ENCODE measurements around the gene WDR82. TPM values are rescaled to one million over a fixed set of nuclear protein-coding genes. Genes with fewer than 3 reads are reported as not detected.

WDR82 gene
- total and polyA plus RNA-seq, 2 experiments from 2014 or later, result 25.2 to 71.8 TPM

DNA sequence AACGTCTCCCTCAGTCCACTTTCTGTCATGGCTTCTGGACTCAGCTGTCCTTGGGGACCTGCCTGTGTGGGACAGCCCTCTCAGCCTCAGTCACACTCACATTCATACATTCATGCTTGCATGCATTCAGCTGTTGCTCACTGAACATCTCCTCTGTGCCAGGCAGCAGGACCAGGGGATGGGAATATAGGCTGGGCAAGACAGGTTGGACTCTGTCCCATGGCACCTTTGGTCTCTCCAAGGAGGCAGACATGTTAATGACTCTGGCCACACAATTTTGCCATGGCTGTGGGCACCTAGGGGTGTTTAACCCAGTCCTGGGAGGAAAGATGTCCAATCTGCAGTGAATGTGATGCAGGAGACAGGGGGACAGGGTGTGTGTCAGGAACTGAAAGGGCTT is 29.9 kb upstream of the WDR82 start:
- H3K4me1 Mint-ChIP-seq, result peaks cover 2% of the 10 kb centered on the region; the same call in 1 of the 3 replicates
- no peak for TF ChIP-seq NANOG (IDR thresholded peaks at IDR 0.05; ENCODE audit: borderline replicate concordance)
- TF ChIP-seq, protein P1, sequence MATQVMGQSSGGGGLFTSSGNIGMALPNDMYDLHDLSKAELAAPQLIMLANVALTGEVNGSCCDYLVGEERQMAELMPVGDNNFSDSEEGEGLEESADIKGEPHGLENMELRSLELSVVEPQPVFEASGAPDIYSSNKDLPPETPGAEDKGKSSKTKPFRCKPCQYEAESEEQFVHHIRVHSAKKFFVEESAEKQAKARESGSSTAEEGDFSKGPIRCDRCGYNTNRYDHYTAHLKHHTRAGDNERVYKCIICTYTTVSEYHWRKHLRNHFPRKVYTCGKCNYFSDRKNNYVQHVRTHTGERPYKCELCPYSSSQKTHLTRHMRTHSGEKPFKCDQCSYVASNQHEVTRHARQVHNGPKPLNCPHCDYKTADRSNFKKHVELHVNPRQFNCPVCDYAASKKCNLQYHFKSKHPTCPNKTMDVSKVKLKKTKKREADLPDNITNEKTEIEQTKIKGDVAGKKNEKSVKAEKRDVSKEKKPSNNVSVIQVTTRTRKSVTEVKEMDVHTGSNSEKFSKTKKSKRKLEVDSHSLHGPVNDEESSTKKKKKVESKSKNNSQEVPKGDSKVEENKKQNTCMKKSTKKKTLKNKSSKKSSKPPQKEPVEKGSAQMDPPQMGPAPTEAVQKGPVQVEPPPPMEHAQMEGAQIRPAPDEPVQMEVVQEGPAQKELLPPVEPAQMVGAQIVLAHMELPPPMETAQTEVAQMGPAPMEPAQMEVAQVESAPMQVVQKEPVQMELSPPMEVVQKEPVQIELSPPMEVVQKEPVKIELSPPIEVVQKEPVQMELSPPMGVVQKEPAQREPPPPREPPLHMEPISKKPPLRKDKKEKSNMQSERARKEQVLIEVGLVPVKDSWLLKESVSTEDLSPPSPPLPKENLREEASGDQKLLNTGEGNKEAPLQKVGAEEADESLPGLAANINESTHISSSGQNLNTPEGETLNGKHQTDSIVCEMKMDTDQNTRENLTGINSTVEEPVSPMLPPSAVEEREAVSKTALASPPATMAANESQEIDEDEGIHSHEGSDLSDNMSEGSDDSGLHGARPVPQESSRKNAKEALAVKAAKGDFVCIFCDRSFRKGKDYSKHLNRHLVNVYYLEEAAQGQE (IDR thresholded peaks at IDR 0.05; ENCODE audit: unreplicated experiment), result no peak
- TF ChIP-seq, protein P2, sequence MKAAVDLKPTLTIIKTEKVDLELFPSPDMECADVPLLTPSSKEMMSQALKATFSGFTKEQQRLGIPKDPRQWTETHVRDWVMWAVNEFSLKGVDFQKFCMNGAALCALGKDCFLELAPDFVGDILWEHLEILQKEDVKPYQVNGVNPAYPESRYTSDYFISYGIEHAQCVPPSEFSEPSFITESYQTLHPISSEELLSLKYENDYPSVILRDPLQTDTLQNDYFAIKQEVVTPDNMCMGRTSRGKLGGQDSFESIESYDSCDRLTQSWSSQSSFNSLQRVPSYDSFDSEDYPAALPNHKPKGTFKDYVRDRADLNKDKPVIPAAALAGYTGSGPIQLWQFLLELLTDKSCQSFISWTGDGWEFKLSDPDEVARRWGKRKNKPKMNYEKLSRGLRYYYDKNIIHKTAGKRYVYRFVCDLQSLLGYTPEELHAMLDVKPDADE (IDR thresholded peaks at IDR 0.05), result no peak
- no peak for TF ChIP-seq JUNB (IDR thresholded peaks at IDR 0.05; ENCODE audit: unreplicated experiment)
- TF ChIP-seq, protein P3, sequence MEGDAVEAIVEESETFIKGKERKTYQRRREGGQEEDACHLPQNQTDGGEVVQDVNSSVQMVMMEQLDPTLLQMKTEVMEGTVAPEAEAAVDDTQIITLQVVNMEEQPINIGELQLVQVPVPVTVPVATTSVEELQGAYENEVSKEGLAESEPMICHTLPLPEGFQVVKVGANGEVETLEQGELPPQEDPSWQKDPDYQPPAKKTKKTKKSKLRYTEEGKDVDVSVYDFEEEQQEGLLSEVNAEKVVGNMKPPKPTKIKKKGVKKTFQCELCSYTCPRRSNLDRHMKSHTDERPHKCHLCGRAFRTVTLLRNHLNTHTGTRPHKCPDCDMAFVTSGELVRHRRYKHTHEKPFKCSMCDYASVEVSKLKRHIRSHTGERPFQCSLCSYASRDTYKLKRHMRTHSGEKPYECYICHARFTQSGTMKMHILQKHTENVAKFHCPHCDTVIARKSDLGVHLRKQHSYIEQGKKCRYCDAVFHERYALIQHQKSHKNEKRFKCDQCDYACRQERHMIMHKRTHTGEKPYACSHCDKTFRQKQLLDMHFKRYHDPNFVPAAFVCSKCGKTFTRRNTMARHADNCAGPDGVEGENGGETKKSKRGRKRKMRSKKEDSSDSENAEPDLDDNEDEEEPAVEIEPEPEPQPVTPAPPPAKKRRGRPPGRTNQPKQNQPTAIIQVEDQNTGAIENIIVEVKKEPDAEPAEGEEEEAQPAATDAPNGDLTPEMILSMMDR (conservative IDR thresholded peaks at IDR 0.05; ENCODE audit: low read depth in 2 of 2), result no peak
- no peak for TF ChIP-seq ZNF114 (CRISPR knock-in tag; IDR thresholded peaks at IDR 0.05)
- Histone ChIP-seq H3K36me3 (ENCODE audit: insufficient read depth) (no peaks in the 10 kb centered on the region), H4K20me1 (replicated peaks; ENCODE audit: insufficient read depth) (no peaks in the 10 kb centered on the region), H3K4me2 (no peak overlapping the region), H3K27me3 (ENCODE audit: insufficient read depth) (no peaks in the 10 kb centered on the region), H3K79me2 (replicated peaks; ENCODE audit: insufficient read depth) (no peaks in the 10 kb centered on the region), H3K9me2 (ENCODE audit: insufficient read depth) (no peaks in the 10 kb centered on the region), H2AFZ (no peak overlapping the region), H3F3A (replicated peaks; ENCODE audit: low read depth) (no peaks in the 10 kb centered on the region), H3K27ac (ENCODE audit: low read depth) (no peak overlapping the region), H3K4me1 (ENCODE audit: insufficient read depth) (no peaks in the 10 kb centered on the region), H3K4me3 (no peak overlapping the region)
- H3K27ac Mint-ChIP-seq, result no peak overlapping the region
- no peak overlapping the region for H3K4me3 Mint-ChIP-seq
- ATAC-seq (no peak), DNase-seq (ENCODE audit: low spot score) (no peak)
- H3K9me3 Mint-ChIP-seq, result no peaks in the 10 kb centered on the region
- peaks cover 16% of the 10 kb centered on the region for H3K27me3 Mint-ChIP-seq (ENCODE audit: insufficient read depth, low read depth, poor library complexity)
- H3K36me3 Mint-ChIP-seq (ENCODE audit: low read depth), result no peaks in the 10 kb centered on the region

DNA sequence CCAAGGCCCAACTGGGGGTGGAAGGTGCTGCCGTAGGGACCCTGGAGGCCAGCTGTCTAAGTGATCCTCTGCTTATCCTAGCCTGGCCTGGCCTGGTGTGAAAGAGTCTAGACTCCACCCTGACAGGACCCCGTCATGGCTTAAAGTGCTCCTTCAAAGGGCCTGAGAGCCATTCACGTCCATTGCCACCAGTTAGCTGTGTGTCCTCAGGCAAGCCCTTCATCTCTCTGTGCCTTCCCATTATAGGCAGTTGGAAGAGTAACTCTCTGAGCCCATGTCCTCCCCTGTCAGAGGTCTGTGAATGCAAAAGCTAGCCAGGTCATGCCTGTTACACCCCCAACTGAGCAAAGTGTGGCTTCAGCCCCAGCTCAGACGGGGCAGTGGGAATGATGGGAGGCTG is 28.5 kb upstream of the WDR82 start:
- Histone ChIP-seq H2AFZ (no peak overlapping the region), H4K20me1 (replicated peaks; ENCODE audit: insufficient read depth) (no peaks in the 10 kb centered on the region), H3K4me3 (no peak overlapping the region), H3K27ac (ENCODE audit: low read depth) (no peak overlapping the region), H3K4me2 (no peak overlapping the region), H3K36me3 (ENCODE audit: insufficient read depth) (no peaks in the 10 kb centered on the region), H3K79me2 (replicated peaks; ENCODE audit: insufficient read depth) (no peaks in the 10 kb centered on the region), H3K9me2 (ENCODE audit: insufficient read depth) (no peaks in the 10 kb centered on the region), H3F3A (replicated peaks; ENCODE audit: low read depth) (no peaks in the 10 kb centered on the region), H3K27me3 (ENCODE audit: insufficient read depth) (no peaks in the 10 kb centered on the region), H3K4me1 (ENCODE audit: insufficient read depth) (no peaks in the 10 kb centered on the region)
- ATAC-seq (no peak), DNase-seq (ENCODE audit: low spot score) (no peak)
- Mint-ChIP-seq H3K27me3 (ENCODE audit: insufficient read depth, low read depth, poor library complexity) (peaks cover 16% of the 10 kb centered on the region), H3K27ac (no peak overlapping the region), H3K4me1 (0 out of 3 replicates have a peak, but pooled peaks cover 3% of the 10 kb centered on the region), H3K4me3 (no peak overlapping the region), H3K9me3 (no peaks in the 10 kb centered on the region), H3K36me3 (ENCODE audit: low read depth) (no peaks in the 10 kb centered on the region)
- TF ChIP-seq CREB1 (CRISPR knock-in tag; IDR thresholded peaks at IDR 0.05; ENCODE audit: low read depth) (no peak), POLR2AphosphoS5 (IDR thresholded peaks at IDR 0.05; ENCODE audit: low read depth) (no peak), EZH2 (IDR thresholded peaks at IDR 0.05; ENCODE audit: low read depth, unreplicated experiment) (no peak), ZNF331 (CRISPR knock-in tag; IDR thresholded peaks at IDR 0.05; ENCODE audit: low read depth) (no peak), NANOG (IDR thresholded peaks at IDR 0.05; ENCODE audit: borderline replicate concordance) (no peak), ZNF114 (CRISPR knock-in tag; IDR thresholded peaks at IDR 0.05) (no peak), EZH2phosphoT487 (IDR thresholded peaks at IDR 0.05; ENCODE audit: unreplicated experiment) (no peak)
- TF ChIP-seq, protein P1 (IDR thresholded peaks at IDR 0.05; ENCODE audit: unreplicated experiment), result no peak
- TF ChIP-seq, protein P3 (conservative IDR thresholded peaks at IDR 0.05; ENCODE audit: low read depth in 2 of 2), result no peak

All from GM23338 (cell line).